Right lobe of liver (tissue), 6 donors: ENCODE results near the gene CYB561D2. TPM values are rescaled to one million over a fixed set of nuclear protein-coding genes. Genes with fewer than 3 reads are reported as not detected.

Experiments used
- ATAC-seq, 4 donors: fragments of 200-7000 bp; cut with Tn5 transposase; one replicate each; pipeline ENCODE4 v1.9.1; 2020; ENCODE audit warnings: mild to moderate bottlenecking in 4 of 4, moderate library complexity in 4 of 4
- DNase-seq, 3 donors: peaks; one replicate each; pipeline ENCODE4 v3.0.0-alpha.2; 2020
- H3K27ac ChIP-seq, 3 donors: fragments of 200-600 bp; one replicate each; pipeline ENCODE4 v1.8.0; 2022
- H3K27me3 ChIP-seq, 2 donors: fragments of 200-600 bp; one replicate each; pipeline ENCODE4 v1.8.0; 2022
- H3K36me3 ChIP-seq, 4 donors: fragments of 200-600 bp; sonication (generic) in 1 of 4; one replicate each; pipeline versions ENCODE4 v1.5.1 to v1.8.0; 2017 to 2022; ENCODE audit warnings: control low read depth in 1 of 4
- H3K4me1 ChIP-seq, 4 donors: fragments of 200-600 bp; sonication (generic) in 1 of 4; one replicate each; pipeline versions ENCODE4 v1.5.1 to v1.8.0; 2017 to 2022; ENCODE audit warnings: control low read depth in 1 of 4
- H3K4me3 ChIP-seq, 3 donors: fragments of 200-600 bp; one replicate each; pipeline ENCODE4 v1.8.0; 2022
- H3K9me3 ChIP-seq, 4 donors: fragments of 200-600 bp; sonication (generic) in 1 of 4; one replicate each; pipeline versions ENCODE4 v1.5.1 to v1.8.0; 2017 to 2022; ENCODE audit warnings: control low read depth in 1 of 4
- CTCF ChIP-seq, 4 donors: fragments of 200-600 bp in 3 of 4; fragments of 450-650 bp in 1 of 4; IDR thresholded peaks; one replicate each; pipeline versions ENCODE4 v1.5.1 to v1.8.0; 2016 to 2022; ENCODE audit warnings: antibody characterized with exemption in 4 of 4, mild to moderate bottlenecking in 2 of 4
- POLR2A ChIP-seq: fragments of 450-650 bp; IDR thresholded peaks from one replicate; pipeline ENCODE4 v1.6.1; 2017; ENCODE audit warnings: antibody characterized with exemption, mild to moderate bottlenecking
- WGBS: methylation state at CpG from one replicate; pipeline ENCODE4 v1.1.6; 2018; ENCODE audit warnings: low coverage, low lambda C conversion rate; ENCODE audit not compliant: insufficient coverage; ENCODE audit errors: missing lambda C conversion rate; 5-methylcytosine and 5-hydroxymethylcytosine counted together
- intact Hi-C, 2 donors: fragments of 100-400 bp; cut with DNase I; formaldehyde crosslinking; loops; one replicate each; pipeline versions ENCODE4 v1.11.2 to v1.14.1; 2022
- total RNA-seq, 6 experiments: library from RNA; depleted of rRNA in 2 of 6; stranded (reverse); fragments of >200 nt in 2 of 6; fragmentation: NEBNext Ultra II Directional in 3 of 6; extraction: Animal tissue kit (Norgen Biotek cat#: 25700) in 3 of 6; gene quantifications; one replicate each; pipeline versions ENCODE4 v1.1.0 to v1.2.4, GENCODE V29; 2016 to 2023
- donor health status: DM: no; HTN: yes; CAD: no.
- donor health status: DM: no; HTN: no; CAD: no.
- donor health status: DM: no; HTN: no; CAD: no.
- donor health status: DM: no; HTN: yes; CAD: no.
- donor health status: DM: no; HTN: yes; CAD: no.

Gene CYB561D2
- total RNA-seq, 6 experiments from 2014 or later = 14.3 to 29.4 (median 20.7) TPM

- Histone ChIP-seq H3K4me3 (peak overlapping the region; percentile 36 to 58 (median 50)), H3K27ac (no peak overlapping the region), H3K36me3 (no peaks in the 10 kb centered on the region), H3K9me3 (no peaks in the 10 kb centered on the region), H3K4me1 (peaks cover 0 to 4% (median 0%) of the 10 kb centered on the region in 4 donors), H3K27me3 (no peaks in the 10 kb centered on the region)
- peak; percentile 89 to 95 (median 92) for DNase-seq
- WGBS = 1% methylated on average over 11 of the region's 53 CpGs
- intact Hi-C loops = no loop called here
- no peak for TF ChIP-seq CTCF (IDR thresholded peaks at IDR 0.05)
- TF ChIP-seq POLR2A = no peak
- ATAC-seq = peak; percentile 88 to 94 (median 90)
Observed at GRCh38 chr3:50365080-50365841, 14.6 kb downstream of the CYB561D2 start.

GRCh38 chr3:50365842-50366220, 15.2 kb downstream of the CYB561D2 start:
- H3K4me3 ChIP-seq = peak overlapping the region in 2 of 3 donors; percentile 50 to 58
- TF ChIP-seq CTCF (IDR thresholded peaks at IDR 0.05) = no peak
- TF ChIP-seq POLR2A = no peak
- H3K27me3 ChIP-seq = no peaks in the 10 kb centered on the region
- H3K9me3 ChIP-seq = no peaks in the 10 kb centered on the region
- no peaks in the 10 kb centered on the region for H3K36me3 ChIP-seq
- 30% methylated on average over 2 of the region's 5 CpGs for WGBS
- no peak overlapping the region for H3K27ac ChIP-seq
- intact Hi-C loops = no loop called here
- peaks cover 0 to 4% (median 0%) of the 10 kb centered on the region in 4 donors for H3K4me1 ChIP-seq
- ATAC-seq (no peak), DNase-seq (no peak)

- no peak for TF ChIP-seq POLR2A
- TF ChIP-seq CTCF (IDR thresholded peaks at IDR 0.05) = no peak
- intact Hi-C loops = no loop called here
- H3K27ac ChIP-seq = no peak overlapping the region
- DNase-seq = no peak
- no peak for ATAC-seq
- H3K4me3 ChIP-seq = no peak overlapping the region
- H3K36me3 ChIP-seq = no peaks in the 10 kb centered on the region
- H3K9me3 ChIP-seq = no peaks in the 10 kb centered on the region
- WGBS = 64% methylated on average over 7 of the region's 9 CpGs
- H3K4me1 ChIP-seq = peaks cover 0 to 4% (median 0%) of the 10 kb centered on the region in 4 donors
- H3K27me3 ChIP-seq = no peaks in the 10 kb centered on the region
Observed at GRCh38 chr3:50369012-50369670, 18.5 kb downstream of the CYB561D2 start.

- no peak for DNase-seq
- no peak for TF ChIP-seq CTCF (IDR thresholded peaks at IDR 0.05)
- TF ChIP-seq POLR2A = no peak
- Histone ChIP-seq H3K27ac (no peak overlapping the region), H3K36me3 (no peaks in the 10 kb centered on the region), H3K4me1 (no peaks in the 10 kb centered on the region), H3K27me3 (no peaks in the 10 kb centered on the region), H3K4me3 (no peak overlapping the region), H3K9me3 (no peaks in the 10 kb centered on the region)
- whole genome bisulfite sequencing = 46% methylated on average over 12 of the region's 14 CpGs
- intact Hi-C loops = loop anchor here in 1 of 2 donors (10.0 kb wide), 1 partner anchor 164 kb away; no protein-coding TSS in a partner anchor
- no peak for ATAC-seq
Observed at GRCh38 chr3:50370594-50370993, 19.9 kb downstream of the CYB561D2 start.
